ENCODE results near the gene LRRC42. TPM values are rescaled to one million over a fixed set of nuclear protein-coding genes. Genes with fewer than 3 reads are reported as not detected.
"Not testable (repeated sequence)": the region's sequence is repeated elsewhere in the genome, so short reads cannot be mapped to it uniquely, and the experiment has no call there.

LRRC42 gene
- total and polyA plus RNA-seq, 4 donors: 11.4 to 26.2 (median 16.8) TPM

DNA sequence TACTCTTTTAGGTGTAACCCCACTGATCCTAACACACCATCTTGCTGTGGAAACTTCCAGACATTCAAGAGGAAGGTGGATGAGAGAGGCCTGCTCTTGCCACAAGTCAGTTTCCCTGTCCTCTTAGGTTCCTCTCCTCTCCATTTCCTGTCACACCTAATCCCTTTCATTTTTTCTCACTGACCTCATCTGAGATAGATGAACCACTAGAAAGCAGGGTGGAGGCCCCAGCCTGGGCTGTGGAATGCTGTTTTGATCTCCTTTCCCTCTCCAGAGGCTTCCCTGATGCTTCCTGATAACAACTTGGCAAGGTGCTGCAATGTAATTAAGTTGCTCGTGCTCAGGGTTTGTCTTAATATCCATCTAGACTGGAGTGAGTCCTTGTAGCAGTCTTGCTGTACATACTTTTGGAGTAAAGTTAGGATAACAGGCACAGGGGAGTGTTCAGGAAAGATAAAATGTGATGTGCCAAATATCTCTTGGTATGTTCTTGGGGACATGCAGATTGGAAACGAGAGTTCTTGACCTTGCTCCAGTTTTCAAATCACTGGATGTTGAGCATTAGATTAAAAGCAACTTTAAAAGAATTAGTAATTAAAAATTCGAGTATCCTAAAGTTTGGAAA is 11.2 kb downstream of the LRRC42 start:
- Histone ChIP-seq H3K27me3 (ENCODE audit: control insufficient read depth in 1 of 2, insufficient read depth in 2 of 2, low read length in 1 of 2) (no peaks in the 10 kb centered on the region), H3K36me3 (ENCODE audit: control insufficient read depth in 1 of 2, insufficient read depth in 2 of 2, low read length in 1 of 2) (peaks cover 6 to 11% of the 10 kb centered on the region in 2 donors), H3K4me1 (ENCODE audit: control insufficient read depth in 1 of 2, insufficient read depth in 2 of 2, low read length in 2 of 2) (peaks cover 0 to 5% of the 10 kb centered on the region in 2 donors), H3K4me3 (ENCODE audit: low read length in 2 of 2) (no peak overlapping the region), H3K27ac (ENCODE audit: low read depth in 1 of 2, low read length in 2 of 2) (peak overlapping the region in 1 of 2 donors; percentile 40), H3K9me3 (ENCODE audit: control insufficient read depth, low read length) (no peaks in the 10 kb centered on the region)
- ATAC-seq (ENCODE audit: low FRiP score) (no peak), DNase-seq (no peak)
- intact Hi-C loops (cut with DNase I): no loop called here
- WGBS, 2 donors: 36 to 41% methylated on average over 3 of the region's 3 CpGs

GRCh38 chr1:53959664-53960250 is 13.6 kb downstream of the LRRC42 start:
- Histone ChIP-seq H3K4me1 (ENCODE audit: control insufficient read depth in 1 of 2, insufficient read depth in 2 of 2, low read length in 2 of 2) (peaks cover 0 to 5% of the 10 kb centered on the region in 2 donors), H3K27me3 (ENCODE audit: control insufficient read depth in 1 of 2, insufficient read depth in 2 of 2, low read length in 1 of 2) (no peaks in the 10 kb centered on the region), H3K36me3 (ENCODE audit: control insufficient read depth in 1 of 2, insufficient read depth in 2 of 2, low read length in 1 of 2) (peaks cover 11 to 14% of the 10 kb centered on the region in 2 donors), H3K27ac (ENCODE audit: low read depth in 1 of 2, low read length in 2 of 2) (no peak overlapping the region), H3K9me3 (ENCODE audit: control insufficient read depth, low read length) (no peaks in the 10 kb centered on the region), H3K4me3 (ENCODE audit: low read length in 2 of 2) (no peak overlapping the region)
- ATAC-seq (ENCODE audit: low FRiP score) (no peak), DNase-seq (no peak)
- intact Hi-C loops (cut with DNase I): no loop called here

DNA sequence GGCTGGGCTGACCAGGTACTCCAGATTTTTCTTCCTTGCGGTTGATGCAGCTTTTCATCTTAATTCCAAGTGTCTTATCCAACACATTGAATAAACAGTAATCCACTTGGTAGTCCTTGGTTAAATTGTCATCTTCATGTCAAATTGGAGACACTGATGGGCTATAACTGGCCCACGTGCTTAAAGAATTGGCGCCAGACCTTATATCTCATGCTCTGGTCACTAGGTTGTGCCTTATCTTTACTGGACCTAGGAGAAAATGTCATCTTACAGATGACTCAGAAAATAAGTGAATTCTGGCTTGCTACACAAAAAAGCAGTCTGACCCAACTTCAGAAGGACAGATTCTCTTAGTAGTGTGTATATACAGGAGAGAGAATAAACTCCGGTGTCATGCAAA is 16.2 kb downstream of the LRRC42 start:
- H3K4me3 ChIP-seq (ENCODE audit: low read length in 2 of 2): no peak overlapping the region
- H3K36me3 ChIP-seq (ENCODE audit: control insufficient read depth in 1 of 2, insufficient read depth in 2 of 2, low read length in 1 of 2): peaks cover 12 to 14% of the 10 kb centered on the region in 2 donors
- WGBS, 2 donors: 88 to 94% methylated on average over 4 of the region's 4 CpGs
- DNase-seq (no peak), ATAC-seq (ENCODE audit: low FRiP score) (no peak)
- intact Hi-C loops (cut with DNase I): no loop called here
- no peaks in the 10 kb centered on the region for H3K27me3 ChIP-seq (ENCODE audit: control insufficient read depth in 1 of 2, insufficient read depth in 2 of 2, low read length in 1 of 2)
- no peaks in the 10 kb centered on the region for H3K9me3 ChIP-seq (ENCODE audit: control insufficient read depth, low read length)
- H3K4me1 ChIP-seq (ENCODE audit: control insufficient read depth in 1 of 2, insufficient read depth in 2 of 2, low read length in 2 of 2): no peaks in the 10 kb centered on the region
- no peak overlapping the region for H3K27ac ChIP-seq (ENCODE audit: low read depth in 1 of 2, low read length in 2 of 2)

DNA sequence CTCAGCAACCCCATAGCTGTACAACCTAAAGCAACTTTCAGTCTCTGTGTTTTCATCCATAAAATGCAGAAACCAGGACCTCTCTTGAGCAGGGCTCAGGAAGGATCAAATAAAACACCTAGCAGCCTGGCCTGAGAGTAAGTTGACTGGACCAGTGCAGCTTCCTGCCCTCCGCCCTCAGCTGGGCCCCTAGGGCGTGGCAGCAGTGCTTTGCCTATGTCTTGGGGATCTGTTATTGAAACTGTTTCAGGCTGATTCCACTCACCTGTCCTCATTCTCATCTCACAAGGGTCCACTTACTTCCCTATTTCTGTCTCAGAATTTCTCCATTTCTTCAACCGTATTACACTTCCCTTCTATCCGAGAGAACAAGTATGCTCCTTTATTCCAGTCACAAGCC is 17.3 kb downstream of the LRRC42 start:
- WGBS, 2 donors: 86 to 90% methylated on average over 4 of the region's 4 CpGs
- Histone ChIP-seq H3K27ac (ENCODE audit: low read depth in 1 of 2, low read length in 2 of 2) (no peak overlapping the region), H3K4me3 (ENCODE audit: low read length in 2 of 2) (no peak overlapping the region), H3K27me3 (ENCODE audit: control insufficient read depth in 1 of 2, insufficient read depth in 2 of 2, low read length in 1 of 2) (no peaks in the 10 kb centered on the region), H3K4me1 (ENCODE audit: control insufficient read depth in 1 of 2, insufficient read depth in 2 of 2, low read length in 2 of 2) (no peaks in the 10 kb centered on the region), H3K9me3 (ENCODE audit: control insufficient read depth, low read length) (no peaks in the 10 kb centered on the region), H3K36me3 (ENCODE audit: control insufficient read depth in 1 of 2, insufficient read depth in 2 of 2, low read length in 1 of 2) (peaks cover 11 to 15% of the 10 kb centered on the region in 2 donors)
- intact Hi-C loops (cut with DNase I): no loop called here
- ATAC-seq (ENCODE audit: low FRiP score) (no peak), DNase-seq (no peak)

DNA sequence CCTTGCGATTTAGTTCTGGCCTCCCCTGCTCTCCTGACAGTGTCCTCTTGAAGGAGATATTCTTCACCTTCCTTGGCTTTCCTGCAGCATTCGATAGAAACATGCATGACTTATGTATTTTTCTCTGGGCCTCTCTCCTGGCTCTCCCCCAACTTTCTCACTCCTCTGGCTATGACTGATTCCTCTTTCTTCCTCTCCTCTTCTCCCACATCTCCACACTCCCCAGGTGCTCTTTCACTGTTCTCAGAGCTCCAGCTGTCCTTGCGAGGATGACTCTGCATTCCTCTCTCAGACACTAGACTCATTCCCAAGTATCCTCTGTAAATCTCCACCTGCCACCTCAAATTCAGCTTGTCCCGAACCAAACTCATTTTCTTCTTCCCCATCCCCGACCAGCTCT is 18.0 kb downstream of the LRRC42 start:
- intact Hi-C loops (cut with DNase I): no loop called here
- peaks cover 11 to 15% of the 10 kb centered on the region in 2 donors for H3K36me3 ChIP-seq (ENCODE audit: control insufficient read depth in 1 of 2, insufficient read depth in 2 of 2, low read length in 1 of 2)
- H3K4me1 ChIP-seq (ENCODE audit: control insufficient read depth in 1 of 2, insufficient read depth in 2 of 2, low read length in 2 of 2): no peaks in the 10 kb centered on the region
- H3K9me3 ChIP-seq (ENCODE audit: control insufficient read depth, low read length): no peaks in the 10 kb centered on the region
- H3K27me3 ChIP-seq (ENCODE audit: control insufficient read depth in 1 of 2, insufficient read depth in 2 of 2, low read length in 1 of 2): no peaks in the 10 kb centered on the region
- H3K27ac ChIP-seq (ENCODE audit: low read depth in 1 of 2, low read length in 2 of 2): no peak overlapping the region
- ATAC-seq (ENCODE audit: low FRiP score) (no peak), DNase-seq (no peak)
- WGBS, 2 donors: 66 to 67% methylated on average over 5 of the region's 5 CpGs
- no peak overlapping the region for H3K4me3 ChIP-seq (ENCODE audit: low read length in 2 of 2)

GRCh38 chr1:53966794-53967193 is 20.6 kb downstream of the LRRC42 start:
- WGBS, 2 donors: 84 to 93% methylated on average over 3 of the region's 3 CpGs
- no peaks in the 10 kb centered on the region for H3K4me1 ChIP-seq (ENCODE audit: control insufficient read depth in 1 of 2, insufficient read depth in 2 of 2, low read length in 2 of 2)
- H3K27me3 ChIP-seq (ENCODE audit: control insufficient read depth in 1 of 2, insufficient read depth in 2 of 2, low read length in 1 of 2): no peaks in the 10 kb centered on the region
- no peak overlapping the region for H3K27ac ChIP-seq (ENCODE audit: low read depth in 1 of 2, low read length in 2 of 2)
- DNase-seq: no peak
- intact Hi-C loops (cut with DNase I): no loop called here
- no peak overlapping the region for H3K4me3 ChIP-seq (ENCODE audit: low read length in 2 of 2)
- no peak for ATAC-seq (ENCODE audit: low FRiP score)
- peaks cover 10 to 14% of the 10 kb centered on the region in 2 donors for H3K36me3 ChIP-seq (ENCODE audit: control insufficient read depth in 1 of 2, insufficient read depth in 2 of 2, low read length in 1 of 2)
- H3K9me3 ChIP-seq (ENCODE audit: control insufficient read depth, low read length): no peaks in the 10 kb centered on the region

- intact Hi-C loops (cut with DNase I): no loop called here
- no peak overlapping the region for H3K4me3 ChIP-seq (ENCODE audit: low read length in 2 of 2)
- no peaks in the 10 kb centered on the region for H3K27me3 ChIP-seq (ENCODE audit: control insufficient read depth in 1 of 2, insufficient read depth in 2 of 2, low read length in 1 of 2)
- H3K9me3 ChIP-seq (ENCODE audit: control insufficient read depth, low read length): no peaks in the 10 kb centered on the region
- H3K27ac ChIP-seq (ENCODE audit: low read depth in 1 of 2, low read length in 2 of 2): no peak overlapping the region
- peaks cover 5 to 12% of the 10 kb centered on the region in 2 donors for H3K36me3 ChIP-seq (ENCODE audit: control insufficient read depth in 1 of 2, insufficient read depth in 2 of 2, low read length in 1 of 2)
- DNase-seq: no peak
- 89 to 91% methylated on average over 7 of the region's 7 CpGs for WGBS, 2 donors
- no peaks in the 10 kb centered on the region for H3K4me1 ChIP-seq (ENCODE audit: control insufficient read depth in 1 of 2, insufficient read depth in 2 of 2, low read length in 2 of 2)
- no peak for ATAC-seq (ENCODE audit: low FRiP score)
These were observed 21.4 kb downstream of the LRRC42 start for GRCh38 chr1:53967409-53968124.

DNA sequence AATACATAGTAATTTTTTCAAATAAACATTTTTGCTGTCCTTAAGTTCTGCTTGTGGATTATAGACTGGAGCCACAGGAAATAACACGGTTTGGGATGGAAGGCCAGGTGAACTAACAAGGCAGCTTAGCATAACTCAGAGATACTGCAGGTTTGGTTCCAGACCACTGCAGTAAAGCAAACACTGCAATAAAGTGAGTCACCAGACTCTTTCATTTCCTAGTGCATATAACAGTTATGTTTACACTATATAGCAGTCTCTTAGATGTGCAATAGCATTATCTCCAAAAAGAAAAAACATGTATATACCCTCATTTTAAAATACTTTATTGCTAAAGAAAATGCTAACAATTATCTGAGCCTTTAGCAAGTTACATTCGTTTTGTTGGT is 22.0 kb downstream of the LRRC42 start:
- Histone ChIP-seq H3K4me1 (ENCODE audit: control insufficient read depth in 1 of 2, insufficient read depth in 2 of 2, low read length in 2 of 2) (no peaks in the 10 kb centered on the region), H3K36me3 (ENCODE audit: control insufficient read depth in 1 of 2, insufficient read depth in 2 of 2, low read length in 1 of 2) (peaks cover 5 to 9% of the 10 kb centered on the region in 2 donors), H3K4me3 (ENCODE audit: low read length in 2 of 2) (no peak overlapping the region), H3K9me3 (ENCODE audit: control insufficient read depth, low read length) (no peaks in the 10 kb centered on the region), H3K27me3 (ENCODE audit: control insufficient read depth in 1 of 2, insufficient read depth in 2 of 2, low read length in 1 of 2) (no peaks in the 10 kb centered on the region), H3K27ac (ENCODE audit: low read depth in 1 of 2, low read length in 2 of 2) (no peak overlapping the region)
- DNase-seq: no peak
- 70 to 84% methylated on average over 2 of the region's 2 CpGs for WGBS, 2 donors
- ATAC-seq (ENCODE audit: low FRiP score): no peak
- intact Hi-C loops (cut with DNase I): no loop called here

DNA sequence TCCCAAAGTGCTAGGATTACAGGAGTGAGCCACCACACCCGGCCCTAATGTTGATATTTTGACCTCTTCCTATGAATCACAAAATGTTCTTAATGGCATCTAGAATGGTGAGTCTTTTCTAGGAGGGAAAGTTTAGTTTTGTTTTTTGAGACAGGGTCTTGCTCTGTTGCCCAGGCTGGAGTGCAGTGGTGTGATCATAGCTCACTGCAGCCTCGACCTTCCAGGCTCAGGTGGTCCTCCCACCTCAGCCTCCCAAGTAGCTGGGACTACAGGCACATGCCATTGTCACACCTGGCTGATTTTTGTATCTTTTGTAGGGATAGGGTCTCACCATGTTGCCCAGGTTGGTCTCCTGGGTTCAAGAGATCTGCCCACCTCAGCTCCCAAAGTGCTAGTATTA is 23.2 kb downstream of the LRRC42 start:
- H3K4me3 ChIP-seq (ENCODE audit: low read length in 2 of 2); H3K36me3 ChIP-seq (ENCODE audit: control insufficient read depth in 1 of 2, insufficient read depth in 2 of 2, low read length in 1 of 2); ATAC-seq (ENCODE audit: low FRiP score); H3K9me3 ChIP-seq (ENCODE audit: control insufficient read depth, low read length); intact Hi-C loops (cut with DNase I); H3K27me3 ChIP-seq (ENCODE audit: control insufficient read depth in 1 of 2, insufficient read depth in 2 of 2, low read length in 1 of 2); H3K27ac ChIP-seq (ENCODE audit: low read depth in 1 of 2, low read length in 2 of 2); DNase-seq; H3K4me1 ChIP-seq (ENCODE audit: control insufficient read depth in 1 of 2, insufficient read depth in 2 of 2, low read length in 2 of 2): not testable (repeated sequence)
- WGBS, 2 donors: 93% methylated on average over 2 of the region's 2 CpGs

Data from aorta (tissue), 5 donors.